HG02610 (cell line): ENCODE results near the gene C1QTNF8.
"Not testable (repeated sequence)": the region's sequence is repeated elsewhere in the genome, so short reads cannot be mapped to it uniquely, and the experiment has no call there.

Experiments used
- ATAC-seq: cut with Tn5 transposase; IDR thresholded peaks from one replicate; pipeline ENCODE4 v1.9.1; 2021; ENCODE audit warnings: mild to moderate bottlenecking, moderate library complexity; ENCODE audit not compliant: unreplicated experiment

C1QTNF8 gene

GRCh38 chr16:1095450-1096168 lies 435 bp downstream of the C1QTNF8 start:
- ATAC-seq, result no peak

GRCh38 chr16:1094601-1095449 lies 1.2 kb downstream of the C1QTNF8 start:
- no peak for ATAC-seq

- no peak for ATAC-seq
These were observed 1.9 kb downstream of the C1QTNF8 start for GRCh38 chr16:1094124-1094479.

GRCh38 chr16:1093284-1094123 lies 2.5 kb downstream of the C1QTNF8 start:
- no peak for ATAC-seq

GRCh38 chr16:1092685-1093283 lies 3.3 kb downstream of the C1QTNF8 start:
- not testable (repeated sequence) for ATAC-seq

- ATAC-seq, result no peak
These were observed 4.0 kb downstream of the C1QTNF8 start for GRCh38 chr16:1091992-1092552.

GRCh38 chr16:1090620-1091587 lies 5.1 kb downstream of the C1QTNF8 start:
- no peak for ATAC-seq

- no peak for ATAC-seq
These were observed 6.0 kb downstream of the C1QTNF8 start for GRCh38 chr16:1089822-1090619.

GRCh38 chr16:1089439-1089821 lies 6.6 kb downstream of the C1QTNF8 start:
- ATAC-seq, result no peak

GRCh38 chr16:1088295-1089170 lies 7.5 kb downstream of the C1QTNF8 start:
- no peak for ATAC-seq

- not testable (repeated sequence) for ATAC-seq
These were observed 9.6 kb downstream of the C1QTNF8 start for GRCh38 chr16:1086443-1086842.

GRCh38 chr16:1084971-1085370 lies 11.1 kb downstream of the C1QTNF8 start:
- ATAC-seq, result no peak

- no peak for ATAC-seq
These were observed 12.9 kb downstream of the C1QTNF8 start for GRCh38 chr16:1082952-1083675.

GRCh38 chr16:1082266-1082951 lies 13.6 kb downstream of the C1QTNF8 start:
- no peak for ATAC-seq

- no peak for ATAC-seq
These were observed 14.2 kb downstream of the C1QTNF8 start for GRCh38 chr16:1081734-1082265.
